ENCODE results near the gene OR2T6.

DNA sequence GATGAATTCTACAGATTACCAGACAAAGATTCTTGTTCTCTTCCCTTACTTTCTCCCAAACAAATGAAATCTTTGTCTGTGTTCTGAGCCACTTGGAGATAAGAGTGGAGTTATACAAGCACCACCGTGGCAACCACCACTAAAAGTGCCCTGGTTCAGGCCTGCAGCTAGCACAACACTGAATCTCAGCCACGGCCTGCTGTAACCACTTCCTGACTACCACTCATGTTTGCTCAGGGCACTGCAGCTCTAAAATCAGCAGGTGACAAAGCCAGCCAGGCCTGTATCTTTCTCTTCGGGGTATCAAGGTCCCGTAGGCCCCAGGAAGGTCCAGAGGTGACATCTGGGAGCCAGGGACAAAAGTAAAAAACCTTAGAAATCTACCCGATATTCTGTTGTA lies 3.2 kb upstream of the OR2T6 start:
- TF ChIP-seq CEBPZ (IDR thresholded peaks at IDR 0.05; ENCODE audit: borderline replicate concordance, low read depth, low read length) (no peak), POLR3G (IDR thresholded peaks at IDR 0.05; ENCODE audit: extremely low read depth, insufficient read length, insufficient replicate concordance) (no peak), MYC (IDR thresholded peaks at IDR 0.05; ENCODE audit: low read depth, low read length) (no peak), MYC (CRISPR knock-in tag; IDR thresholded peaks at IDR 0.05; ENCODE audit: borderline replicate concordance, low read depth) (no peak), MYNN (IDR thresholded peaks at IDR 0.05) (no peak), MYNN (CRISPR knock-in tag; IDR thresholded peaks at IDR 0.05) (no peak), CTCF (IDR thresholded peaks at IDR 0.05 in 2 of 3, conservative IDR thresholded peaks at IDR 0.05 in 1 of 3; ENCODE audit: insufficient read depth in 2 of 3, low read depth in 1 of 3, low read length in 3 of 3) (no peak)
